Measurements from ENCODE around the gene BUB3.

BUB3 gene

DNA sequence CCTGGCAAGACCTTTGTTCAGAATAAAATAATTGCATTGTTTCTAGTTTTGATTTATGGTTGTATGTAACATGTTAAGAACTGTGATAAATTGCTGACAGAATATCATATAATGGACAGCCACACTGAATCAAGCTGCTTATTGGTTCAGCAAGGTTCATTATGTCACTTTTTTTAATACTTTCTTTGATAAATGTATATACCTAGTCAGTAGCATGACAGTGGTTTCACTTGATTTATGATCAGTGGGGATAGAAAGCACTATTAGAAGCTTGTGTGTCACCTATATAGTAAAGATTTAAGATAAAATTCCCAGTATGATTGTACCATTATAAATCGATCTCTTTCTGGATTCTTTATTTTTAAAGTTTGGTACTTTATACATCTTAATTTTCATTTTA, 4.5 kb downstream of the BUB3 start:
- Histone ChIP-seq H3K79me2 (ENCODE audit: insufficient read depth, low read length) (peaks cover 94% of the 10 kb centered on the region), H3K4me1 (ENCODE audit: insufficient read depth, low read length, poor library complexity, severe bottlenecking) (peaks cover 79% of the 10 kb centered on the region), H3K36me3 (ENCODE audit: insufficient read depth, low read length) (peaks cover 62% of the 10 kb centered on the region), H3K4me3 (ENCODE audit: low read length, poor library complexity, severe bottlenecking) (peak overlapping the region; percentile 88), H3F3A (ENCODE audit: low read depth) (peaks cover 14% of the 10 kb centered on the region; the same call in 1 of the 2 replicates), H4K20me1 (ENCODE audit: insufficient read depth, low read length, poor library complexity, severe bottlenecking) (peaks cover 93% of the 10 kb centered on the region), H3K9me3 (ENCODE audit: insufficient read depth, low read depth, low read length) (no peaks in the 10 kb centered on the region), H3K27me3 (ENCODE audit: insufficient read depth, low read length, poor library complexity, severe bottlenecking) (no peaks in the 10 kb centered on the region), H3K9ac (ENCODE audit: low read depth, low read length, poor library complexity, severe bottlenecking) (peak overlapping the region; percentile 28), H2AFZ (ENCODE audit: low read length) (no peak overlapping the region), H3K4me2 (ENCODE audit: low read depth, low read length, poor library complexity, severe bottlenecking) (peak overlapping the region; percentile 97), H3K9me2 (replicated peaks; ENCODE audit: low read depth, low read length) (no peaks in the 10 kb centered on the region)
- TF ChIP-seq, protein P1, sequence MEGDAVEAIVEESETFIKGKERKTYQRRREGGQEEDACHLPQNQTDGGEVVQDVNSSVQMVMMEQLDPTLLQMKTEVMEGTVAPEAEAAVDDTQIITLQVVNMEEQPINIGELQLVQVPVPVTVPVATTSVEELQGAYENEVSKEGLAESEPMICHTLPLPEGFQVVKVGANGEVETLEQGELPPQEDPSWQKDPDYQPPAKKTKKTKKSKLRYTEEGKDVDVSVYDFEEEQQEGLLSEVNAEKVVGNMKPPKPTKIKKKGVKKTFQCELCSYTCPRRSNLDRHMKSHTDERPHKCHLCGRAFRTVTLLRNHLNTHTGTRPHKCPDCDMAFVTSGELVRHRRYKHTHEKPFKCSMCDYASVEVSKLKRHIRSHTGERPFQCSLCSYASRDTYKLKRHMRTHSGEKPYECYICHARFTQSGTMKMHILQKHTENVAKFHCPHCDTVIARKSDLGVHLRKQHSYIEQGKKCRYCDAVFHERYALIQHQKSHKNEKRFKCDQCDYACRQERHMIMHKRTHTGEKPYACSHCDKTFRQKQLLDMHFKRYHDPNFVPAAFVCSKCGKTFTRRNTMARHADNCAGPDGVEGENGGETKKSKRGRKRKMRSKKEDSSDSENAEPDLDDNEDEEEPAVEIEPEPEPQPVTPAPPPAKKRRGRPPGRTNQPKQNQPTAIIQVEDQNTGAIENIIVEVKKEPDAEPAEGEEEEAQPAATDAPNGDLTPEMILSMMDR (conservative IDR thresholded peaks at IDR 0.05; ENCODE audit: low read length) = no peak
- TF ChIP-seq EZH2phosphoT487 (IDR thresholded peaks at IDR 0.05; ENCODE audit: borderline replicate concordance) = no peak

DNA sequence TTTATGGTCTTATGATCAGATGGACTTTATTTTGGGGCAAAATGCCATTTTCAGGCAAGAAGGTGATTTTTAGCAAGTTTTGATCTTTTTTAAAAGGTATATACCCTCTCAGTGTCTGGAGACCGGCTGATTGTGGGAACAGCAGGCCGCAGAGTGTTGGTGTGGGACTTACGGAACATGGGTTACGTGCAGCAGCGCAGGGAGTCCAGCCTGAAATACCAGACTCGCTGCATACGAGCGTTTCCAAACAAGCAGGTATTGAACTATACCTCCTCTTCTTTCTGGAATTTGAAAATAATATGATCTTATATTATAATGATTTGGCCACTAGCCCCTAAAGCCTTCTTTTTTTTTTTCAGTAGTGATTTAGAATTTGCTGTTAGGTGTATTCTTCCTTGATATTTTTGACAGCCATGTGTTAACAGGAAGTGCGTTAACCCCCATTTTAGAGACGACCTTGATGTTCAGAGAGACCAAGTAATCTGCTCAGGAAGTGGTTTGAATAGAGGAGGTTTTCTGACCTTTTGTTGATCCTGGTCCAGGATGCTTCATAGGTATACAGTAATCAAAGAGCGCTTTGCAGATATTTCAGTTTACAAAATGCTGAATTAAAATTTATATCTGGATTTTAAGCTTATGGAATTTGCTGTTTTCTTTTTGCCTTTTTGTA, 6.2 kb downstream of the BUB3 start:
- Histone ChIP-seq H4K20me1 (ENCODE audit: insufficient read depth, low read length, poor library complexity, severe bottlenecking) (peaks cover 99% of the 10 kb centered on the region), H3F3A (ENCODE audit: low read depth) (peaks cover 14% of the 10 kb centered on the region; the same call in 1 of the 2 replicates), H3K4me1 (ENCODE audit: insufficient read depth, low read length, poor library complexity, severe bottlenecking) (peaks cover 77% of the 10 kb centered on the region), H2AFZ (ENCODE audit: low read length) (no peak overlapping the region), H3K79me2 (ENCODE audit: insufficient read depth, low read length) (peaks cover 100% of the 10 kb centered on the region), H3K9me3 (ENCODE audit: insufficient read depth, low read depth, low read length) (no peaks in the 10 kb centered on the region), H3K4me3 (ENCODE audit: low read length, poor library complexity, severe bottlenecking) (peak overlapping the region; percentile 88), H3K4me2 (ENCODE audit: low read depth, low read length, poor library complexity, severe bottlenecking) (peak overlapping the region; percentile 97), H3K9me2 (replicated peaks; ENCODE audit: low read depth, low read length) (no peaks in the 10 kb centered on the region), H3K9ac (ENCODE audit: low read depth, low read length, poor library complexity, severe bottlenecking) (no peak overlapping the region), H3K27me3 (ENCODE audit: insufficient read depth, low read length, poor library complexity, severe bottlenecking) (no peaks in the 10 kb centered on the region), H3K36me3 (ENCODE audit: insufficient read depth, low read length) (peaks cover 76% of the 10 kb centered on the region)
- no peak for TF ChIP-seq EZH2phosphoT487 (IDR thresholded peaks at IDR 0.05; ENCODE audit: borderline replicate concordance)
- TF ChIP-seq, protein P1 (conservative IDR thresholded peaks at IDR 0.05; ENCODE audit: low read length) = no peak

DNA sequence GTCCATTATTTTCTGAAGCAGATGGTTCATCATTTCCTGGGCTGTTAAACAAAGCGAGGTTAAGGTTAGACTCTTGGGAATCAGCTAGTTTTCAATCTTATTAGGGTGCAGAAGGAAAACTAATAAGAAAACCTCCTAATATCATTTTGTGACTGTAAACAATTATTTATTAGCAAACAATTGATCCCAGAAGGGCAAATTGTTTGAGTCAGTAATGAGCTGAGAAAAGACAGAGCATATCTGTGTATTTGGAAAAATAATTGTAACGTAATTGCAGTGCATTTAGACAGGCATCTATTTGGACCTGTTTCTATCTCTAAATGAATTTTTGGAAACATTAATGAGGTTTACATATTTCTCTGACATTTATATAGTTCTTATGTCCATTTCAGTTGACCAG, 10.1 kb downstream of the BUB3 start:
- Histone ChIP-seq H2AFZ (ENCODE audit: low read length) (no peak overlapping the region), H3K9me2 (replicated peaks; ENCODE audit: low read depth, low read length) (no peaks in the 10 kb centered on the region), H3K9ac (ENCODE audit: low read depth, low read length, poor library complexity, severe bottlenecking) (no peak overlapping the region), H3K9me3 (ENCODE audit: insufficient read depth, low read depth, low read length) (no peaks in the 10 kb centered on the region), H3K27me3 (ENCODE audit: insufficient read depth, low read length, poor library complexity, severe bottlenecking) (no peaks in the 10 kb centered on the region), H3K4me2 (ENCODE audit: low read depth, low read length, poor library complexity, severe bottlenecking) (no peak overlapping the region), H3K36me3 (ENCODE audit: insufficient read depth, low read length) (peaks cover 79% of the 10 kb centered on the region), H3K79me2 (ENCODE audit: insufficient read depth, low read length) (peaks cover 97% of the 10 kb centered on the region), H3F3A (ENCODE audit: low read depth) (peaks cover 14% of the 10 kb centered on the region; the same call in 1 of the 2 replicates), H3K4me1 (ENCODE audit: insufficient read depth, low read length, poor library complexity, severe bottlenecking) (peaks cover 40% of the 10 kb centered on the region), H4K20me1 (ENCODE audit: insufficient read depth, low read length, poor library complexity, severe bottlenecking) (peaks cover 82% of the 10 kb centered on the region), H3K4me3 (ENCODE audit: low read length, poor library complexity, severe bottlenecking) (no peak overlapping the region)
- TF ChIP-seq, protein P1 (conservative IDR thresholded peaks at IDR 0.05; ENCODE audit: low read length) = no peak
- TF ChIP-seq EZH2phosphoT487 (IDR thresholded peaks at IDR 0.05; ENCODE audit: borderline replicate concordance) = no peak
